ENCODE measurements around the gene UIMC1. TPM values are rescaled to one million over a fixed set of nuclear protein-coding genes. Genes with fewer than 3 reads are reported as not detected.

The UIMC1 gene
- total and polyA plus RNA-seq, 2 experiments from 2014 or later, result 12.6 to 28.2 TPM

DNA sequence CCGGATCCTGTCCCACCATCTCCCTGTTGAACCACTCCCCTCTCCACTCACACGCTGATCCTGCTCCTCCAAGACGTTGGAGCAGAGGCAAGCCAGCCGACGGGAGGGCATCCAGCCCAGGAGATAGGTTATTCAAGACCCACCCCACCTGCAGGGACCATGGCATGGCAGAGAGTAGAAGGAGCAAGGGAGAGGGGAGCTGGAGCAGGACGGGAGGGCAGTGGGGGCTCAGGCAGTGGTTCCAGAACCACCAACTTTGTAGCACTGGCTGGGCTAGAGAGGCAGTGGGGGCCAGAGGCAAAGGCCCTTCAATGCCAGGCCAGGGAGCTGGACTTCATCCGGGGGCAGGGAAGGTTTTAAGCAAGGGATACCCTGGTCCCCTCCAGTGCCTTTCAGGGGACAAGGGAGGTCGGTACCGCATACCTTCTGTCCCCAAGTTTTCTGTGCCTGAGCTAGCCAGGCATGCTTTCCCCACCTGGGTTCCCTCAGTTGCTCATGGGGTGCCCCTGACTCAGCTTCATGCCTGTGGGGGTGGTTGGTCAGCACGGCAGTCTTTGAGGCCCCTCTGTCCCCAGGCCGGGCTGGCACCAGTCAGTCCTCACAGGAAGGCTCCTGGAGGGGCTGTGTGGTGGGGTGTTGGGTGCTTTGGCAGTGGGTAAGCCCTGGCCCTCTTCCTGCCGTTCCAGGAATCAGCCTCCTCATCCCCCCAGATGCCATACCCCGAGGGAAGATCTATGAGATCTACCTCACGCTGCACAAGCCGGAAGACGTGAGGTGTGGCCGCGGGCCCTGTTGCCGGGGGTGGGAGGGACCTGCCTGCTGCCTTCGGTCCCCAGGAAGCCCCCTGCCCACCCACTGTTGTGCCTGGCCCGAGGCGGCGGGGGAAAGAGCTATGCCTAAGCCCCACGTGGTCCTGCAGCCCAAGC lies 129.8 kb downstream of the UIMC1 start:
- Histone ChIP-seq H3K4me2 (no peak overlapping the region), H3K4me1 (ENCODE audit: insufficient read depth) (no peaks in the 10 kb centered on the region), H3K27me3 (peaks cover 3% of the 10 kb centered on the region), H3K79me2 (no peaks in the 10 kb centered on the region), H4K20me1 (ENCODE audit: insufficient read depth, poor library complexity, severe bottlenecking) (no peaks in the 10 kb centered on the region), H3K9me2 (replicated peaks; ENCODE audit: insufficient read depth) (no peaks in the 10 kb centered on the region), H3K9me3 (ENCODE audit: low read depth) (no peaks in the 10 kb centered on the region), H3K27ac (no peak overlapping the region), H3K4me3 (no peak overlapping the region), H2AFZ (no peak overlapping the region), H3K36me3 (replicated peaks; ENCODE audit: insufficient read depth, low read depth) (no peaks in the 10 kb centered on the region)
- WGBS (ENCODE audit: low lambda C conversion rate, missing lambda C conversion rate), result 80% methylated on average over 20 of the region's 24 CpGs
- TF ChIP-seq EZH2phosphoT487 (IDR thresholded peaks at IDR 0.05; ENCODE audit: low read depth, severe bottlenecking, unreplicated experiment), result no peak
- TF ChIP-seq EZH2 (IDR thresholded peaks at IDR 0.05; ENCODE audit: borderline replicate concordance), result no peak
- DNase-seq (ENCODE audit: low spot score), result no peak

DNA sequence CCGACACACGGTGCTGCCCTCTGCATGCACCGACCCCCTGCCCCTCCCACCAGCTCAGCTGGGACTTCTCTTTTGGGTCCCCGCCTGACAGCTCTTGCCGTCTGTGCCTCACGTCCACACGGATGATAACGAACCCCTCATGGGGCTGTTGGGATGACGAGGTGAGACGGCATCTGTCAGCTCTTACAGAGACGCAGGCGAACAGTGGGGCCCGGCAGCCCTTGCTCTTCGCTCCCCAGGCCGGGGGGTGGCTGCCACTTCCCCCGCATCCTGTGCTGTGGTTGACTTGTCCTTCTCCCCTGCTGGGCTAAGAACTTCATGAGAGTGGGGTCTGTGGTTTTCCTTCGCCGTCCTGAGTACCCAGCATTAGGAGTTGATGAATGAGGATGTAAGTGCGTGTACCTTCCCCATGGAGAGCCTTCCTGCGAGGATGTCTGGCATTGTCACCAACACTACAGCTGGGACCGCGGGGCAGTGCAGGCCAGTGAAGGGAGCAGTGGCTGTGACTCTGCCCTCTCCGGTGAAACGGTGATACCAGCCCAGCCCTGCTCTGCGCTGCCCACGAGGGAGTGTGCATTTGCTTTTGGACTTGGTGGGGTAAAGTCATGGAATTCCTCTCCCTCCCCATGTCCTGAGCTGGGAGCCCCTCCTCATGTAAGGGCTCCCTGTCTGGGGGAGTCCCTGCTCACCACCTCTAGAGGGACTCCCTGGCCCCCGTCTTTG lies 130.6 kb downstream of the UIMC1 start:
- TF ChIP-seq EZH2phosphoT487 (IDR thresholded peaks at IDR 0.05; ENCODE audit: low read depth, severe bottlenecking, unreplicated experiment), result no peak
- no peak for TF ChIP-seq EZH2 (IDR thresholded peaks at IDR 0.05; ENCODE audit: borderline replicate concordance)
- TF ChIP-seq, protein P1, sequence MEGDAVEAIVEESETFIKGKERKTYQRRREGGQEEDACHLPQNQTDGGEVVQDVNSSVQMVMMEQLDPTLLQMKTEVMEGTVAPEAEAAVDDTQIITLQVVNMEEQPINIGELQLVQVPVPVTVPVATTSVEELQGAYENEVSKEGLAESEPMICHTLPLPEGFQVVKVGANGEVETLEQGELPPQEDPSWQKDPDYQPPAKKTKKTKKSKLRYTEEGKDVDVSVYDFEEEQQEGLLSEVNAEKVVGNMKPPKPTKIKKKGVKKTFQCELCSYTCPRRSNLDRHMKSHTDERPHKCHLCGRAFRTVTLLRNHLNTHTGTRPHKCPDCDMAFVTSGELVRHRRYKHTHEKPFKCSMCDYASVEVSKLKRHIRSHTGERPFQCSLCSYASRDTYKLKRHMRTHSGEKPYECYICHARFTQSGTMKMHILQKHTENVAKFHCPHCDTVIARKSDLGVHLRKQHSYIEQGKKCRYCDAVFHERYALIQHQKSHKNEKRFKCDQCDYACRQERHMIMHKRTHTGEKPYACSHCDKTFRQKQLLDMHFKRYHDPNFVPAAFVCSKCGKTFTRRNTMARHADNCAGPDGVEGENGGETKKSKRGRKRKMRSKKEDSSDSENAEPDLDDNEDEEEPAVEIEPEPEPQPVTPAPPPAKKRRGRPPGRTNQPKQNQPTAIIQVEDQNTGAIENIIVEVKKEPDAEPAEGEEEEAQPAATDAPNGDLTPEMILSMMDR (IDR thresholded peaks at IDR 0.05; ENCODE audit: poor library complexity), result no peak
- Histone ChIP-seq H3K79me2 (no peaks in the 10 kb centered on the region), H2AFZ (no peak overlapping the region), H3K9me2 (replicated peaks; ENCODE audit: insufficient read depth) (no peaks in the 10 kb centered on the region), H4K20me1 (ENCODE audit: insufficient read depth, poor library complexity, severe bottlenecking) (no peaks in the 10 kb centered on the region), H3K4me3 (no peak overlapping the region), H3K4me2 (no peak overlapping the region), H3K9me3 (ENCODE audit: low read depth) (no peaks in the 10 kb centered on the region), H3K27ac (no peak overlapping the region), H3K27me3 (peaks cover 3% of the 10 kb centered on the region), H3K4me1 (ENCODE audit: insufficient read depth) (no peaks in the 10 kb centered on the region), H3K36me3 (replicated peaks; ENCODE audit: insufficient read depth, low read depth) (no peaks in the 10 kb centered on the region)
- 72% methylated on average over 27 of the region's 27 CpGs for WGBS (ENCODE audit: low lambda C conversion rate, missing lambda C conversion rate)
- no peak for DNase-seq (ENCODE audit: low spot score)

DNA sequence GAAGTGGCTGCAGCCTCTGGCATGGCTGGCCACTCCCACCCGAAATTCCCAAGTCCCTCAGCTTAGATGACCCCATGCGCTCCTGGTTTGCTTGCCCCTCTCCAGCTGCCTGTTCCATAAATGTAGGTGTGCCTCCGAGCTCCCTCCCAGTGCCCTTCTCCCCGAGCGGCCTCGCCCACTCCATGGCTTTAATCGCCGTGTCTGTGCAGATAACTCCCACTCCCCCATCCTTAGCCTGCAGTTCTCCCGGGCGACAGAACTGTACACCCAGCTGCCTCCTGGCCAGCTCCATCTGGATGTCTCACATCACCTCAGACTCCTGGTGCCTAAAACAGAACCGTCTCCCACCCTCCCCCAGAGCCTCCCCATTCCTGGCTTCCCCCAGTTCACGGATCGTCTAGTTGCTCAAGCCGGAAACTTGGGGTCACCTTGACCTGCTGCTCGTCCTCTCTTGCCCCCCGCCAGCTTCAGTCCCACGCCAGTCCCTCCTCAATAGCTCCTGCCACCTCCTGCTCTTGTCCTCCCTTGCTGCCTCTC lies 131.5 kb downstream of the UIMC1 start:
- H3K36me3 ChIP-seq (replicated peaks; ENCODE audit: insufficient read depth, low read depth), result no peaks in the 10 kb centered on the region
- DNase-seq (ENCODE audit: low spot score), result no peak
- H3K79me2 ChIP-seq, result no peaks in the 10 kb centered on the region
- TF ChIP-seq EZH2 (IDR thresholded peaks at IDR 0.05; ENCODE audit: borderline replicate concordance) (no peak), EZH2phosphoT487 (IDR thresholded peaks at IDR 0.05; ENCODE audit: low read depth, severe bottlenecking, unreplicated experiment) (no peak)
- TF ChIP-seq, protein P1 (IDR thresholded peaks at IDR 0.05; ENCODE audit: poor library complexity), result no peak
- H3K9me2 ChIP-seq (replicated peaks; ENCODE audit: insufficient read depth), result no peaks in the 10 kb centered on the region
- no peak overlapping the region for H3K4me3 ChIP-seq
- WGBS (ENCODE audit: low lambda C conversion rate, missing lambda C conversion rate), result 75% methylated on average over 16 of the region's 17 CpGs
- H3K27me3 ChIP-seq, result peaks cover 3% of the 10 kb centered on the region
- no peaks in the 10 kb centered on the region for H3K9me3 ChIP-seq (ENCODE audit: low read depth)
- H2AFZ ChIP-seq, result no peak overlapping the region
- no peaks in the 10 kb centered on the region for H4K20me1 ChIP-seq (ENCODE audit: insufficient read depth, poor library complexity, severe bottlenecking)
- no peak overlapping the region for H3K4me2 ChIP-seq
- H3K27ac ChIP-seq, result no peak overlapping the region
- no peaks in the 10 kb centered on the region for H3K4me1 ChIP-seq (ENCODE audit: insufficient read depth)
